ENCODE results near the gene KCNIP3.

DNA sequence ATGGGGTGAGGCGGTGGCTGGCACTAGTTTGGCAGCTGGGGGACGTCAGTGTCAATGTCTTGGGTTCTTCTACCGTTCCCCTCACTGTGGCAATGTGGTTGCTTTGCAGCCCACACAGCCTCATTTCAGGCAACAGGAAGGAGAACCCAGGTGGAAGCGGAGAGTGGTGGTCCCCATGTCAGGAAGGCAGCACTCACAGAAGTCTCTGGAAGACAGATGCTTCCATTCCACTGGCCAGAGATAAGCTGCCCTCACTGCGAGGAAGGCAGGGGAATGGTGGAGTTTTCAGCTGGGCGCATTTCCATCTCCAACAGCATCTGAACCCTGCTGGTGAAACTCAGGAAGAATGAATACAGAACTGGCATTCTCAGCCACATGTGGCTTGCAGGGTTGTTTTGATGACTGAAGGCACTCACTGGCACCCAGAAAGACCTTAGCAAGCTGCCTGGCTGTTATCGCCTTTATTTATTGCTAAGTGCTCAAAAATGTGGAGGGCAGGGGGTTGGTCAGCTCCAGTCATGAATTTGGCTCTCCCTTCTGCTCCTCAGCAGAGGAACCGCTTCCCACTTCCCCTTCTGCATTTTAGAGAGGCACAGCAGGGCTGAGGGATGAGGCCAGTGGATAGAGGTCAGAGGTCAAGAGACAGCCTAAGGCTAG, 19.4 kb downstream of the KCNIP3 start:
- TF ChIP-seq SUZ12 (IDR thresholded peaks at IDR 0.05; ENCODE audit: extremely low read depth, insufficient read depth, insufficient read length) (no peak), ZNF274 (IDR thresholded peaks at IDR 0.05; ENCODE audit: low read depth, low read length) (no peak), YY1 (IDR thresholded peaks at IDR 0.05; ENCODE audit: insufficient read depth, insufficient read length) (no peak)

All from NT2/D1 (cell line).